Thyroid gland (tissue), 4 donors: Measurements from ENCODE around the gene UCKL1. TPM values are rescaled to one million over a fixed set of nuclear protein-coding genes. Genes with fewer than 3 reads are reported as not detected.

ENCODE experiments used
- DNase-seq, 2 donors: peaks; one replicate each; pipeline ENCODE4 v3.0.0-alpha.2; 2019
- H3K27ac ChIP-seq, 3 donors: fragments of 200-600 bp; sonication (generic); 1 replicate in 2 of 3; 2 replicates in 1 of 3; pipeline ENCODE4 v1.5.1; 2016 to 2019; ENCODE audit warnings: mild to moderate bottlenecking in 1 of 3, moderate library complexity in 1 of 3
- H3K27me3 ChIP-seq: fragments of 200-600 bp; sonication (generic); one replicate; pipeline ENCODE4 v1.5.1; 2019
- H3K36me3 ChIP-seq, 2 donors: fragments of 200-600 bp; sonication (generic); one replicate each; pipeline ENCODE4 v1.5.1; 2016 to 2019
- H3K4me1 ChIP-seq, 2 donors: fragments of 200-600 bp; sonication (generic); one replicate each; pipeline ENCODE4 v1.5.1; 2017 to 2019
- H3K4me3 ChIP-seq, 3 donors: fragments of 200-600 bp; sonication (generic); replicated peaks in 1 of 3; 1 replicate in 2 of 3; 2 replicates in 1 of 3; pipeline ENCODE4 v1.5.1; 2016; ENCODE audit warnings: mild to moderate bottlenecking in 1 of 3
- H3K9me3 ChIP-seq: fragments of 200-600 bp; sonication (generic); one replicate; pipeline ENCODE4 v1.5.1; 2017
- CTCF ChIP-seq, 6 experiments: fragments of 200-600 bp in 3 of 6; fragments of 450-650 bp in 3 of 6; sonication (generic) in 3 of 6; IDR thresholded peaks; one replicate each; pipeline ENCODE4 v1.5.1; 2016 to 2019; ENCODE audit warnings: antibody characterized with exemption in 6 of 6, mild to moderate bottlenecking in 2 of 6, inconsistent platforms in 1 of 6, moderate library complexity in 1 of 6
- POLR2A ChIP-seq, 2 donors: fragments of 450-650 bp; IDR thresholded peaks; one replicate each; pipeline ENCODE4 v1.6.1; 2017; ENCODE audit warnings: antibody characterized with exemption in 2 of 2, mild to moderate bottlenecking in 2 of 2, moderate library complexity in 1 of 2
- WGBS, 2 donors: methylation state at CpG; one replicate each; pipeline ENCODE4 v1.1.5; 2017; 5-methylcytosine and 5-hydroxymethylcytosine counted together
- intact Hi-C: fragments of 100-400 bp; cut with DNase I; formaldehyde crosslinking; loops from one replicate; pipeline ENCODE4 v1.15.1; 2023
- total RNA-seq, 4 donors: library from RNA; depleted of rRNA; stranded (reverse); fragments of >200 nt; gene quantifications; one replicate each; pipeline ENCODE4 v1.2.3, GENCODE V29; 2016

The UCKL1 gene
- total RNA-seq, 4 donors from 2014 or later: 21.6 to 44.3 (median 29.3) TPM

GRCh38 chr20:64000906-64001305, 44.7 kb upstream of the UCKL1 start:
- TF ChIP-seq CTCF (IDR thresholded peaks at IDR 0.05) (no peak), POLR2A (IDR thresholded peaks at IDR 0.05) (no peak)
- no peaks in the 10 kb centered on the region for H3K4me1 ChIP-seq
- no peak overlapping the region for H3K4me3 ChIP-seq
- 91 to 96% methylated on average over 11 to 12 of the region's 12 CpGs for WGBS, 2 donors
- no peak for DNase-seq
- H3K36me3 ChIP-seq: peaks cover 75 to 82% of the 10 kb centered on the region in 2 donors
- no peaks in the 10 kb centered on the region for H3K27me3 ChIP-seq
- no peak overlapping the region for H3K27ac ChIP-seq
- H3K9me3 ChIP-seq: no peaks in the 10 kb centered on the region
- intact Hi-C loops: no loop called here

- no peak for TF ChIP-seq CTCF (IDR thresholded peaks at IDR 0.05)
- TF ChIP-seq POLR2A (IDR thresholded peaks at IDR 0.05): no peak
- no peak overlapping the region for H3K27ac ChIP-seq
- no peak for DNase-seq
- peaks cover 24 to 26% of the 10 kb centered on the region in 2 donors for H3K4me1 ChIP-seq
- H3K4me3 ChIP-seq: no peak overlapping the region
- no peaks in the 10 kb centered on the region for H3K9me3 ChIP-seq
- no peaks in the 10 kb centered on the region for H3K27me3 ChIP-seq
- H3K36me3 ChIP-seq: peaks cover 29 to 34% of the 10 kb centered on the region in 2 donors
- WGBS, 2 donors: 92 to 94% methylated on average over 14 of the region's 14 CpGs
- intact Hi-C loops: no loop called here
Observed at GRCh38 chr20:63982937-63983336, 26.7 kb upstream of the UCKL1 start.

- peak within 1 kb of the TSS; percentile 20 to 86 (median 66) for H3K27ac ChIP-seq
- WGBS, 2 donors: 0 to 1% methylated on average over 34 to 65 of the region's 75 CpGs
- intact Hi-C loops: no loop called here
Observed at GRCh38 chr20:63980806-63981728, 24.9 kb upstream of the UCKL1 start, which contains the start of gene PRPF6. TSS of gene PRPF6 (plus strand) at chr20:63981132. CDS start at chr20:63981246, 114 bp downstream.

GRCh38 chr20:63980317-63980805, 24.1 kb upstream of the UCKL1 start:
- Histone ChIP-seq H3K9me3 (no peaks in the 10 kb centered on the region), H3K4me1 (peaks cover 24 to 26% of the 10 kb centered on the region in 2 donors), H3K36me3 (peaks cover 17 to 19% of the 10 kb centered on the region in 2 donors), H3K4me3 (peak overlapping the region in 2 of 3 donors; percentile 16 to 68), H3K27me3 (no peaks in the 10 kb centered on the region), H3K27ac (peak overlapping the region; percentile 20 to 66 (median 41))
- intact Hi-C loops: no loop called here
- no peak for DNase-seq
- TF ChIP-seq CTCF (IDR thresholded peaks at IDR 0.05) (no peak), POLR2A (IDR thresholded peaks at IDR 0.05) (no peak)
- 68 to 76% methylated on average over 12 to 14 of the region's 15 CpGs for WGBS, 2 donors

More at GRCh38 chr20:63980806-63981728, 24.9 kb upstream of the UCKL1 start, which contains the start of gene PRPF6:
- peak within 1 kb of the TSS; percentile 16 to 98 (median 75) for H3K4me3 ChIP-seq
- no peaks in the 10 kb centered on the region for H3K9me3 ChIP-seq
- peaks cover 23% of the 10 kb centered on the region in 2 donors for H3K36me3 ChIP-seq
- H3K27me3 ChIP-seq: no peaks in the 10 kb centered on the region
- TF ChIP-seq CTCF (IDR thresholded peaks at IDR 0.05) (peak; percentile 32 to 84 (median 62)), POLR2A (IDR thresholded peaks at IDR 0.05) (peak in 1 of 2 donors; percentile 75)
- peak; percentile 94 to 96 for DNase-seq
- peaks cover 24 to 26% of the 10 kb centered on the region in 2 donors for H3K4me1 ChIP-seq
